SK-N-SH (cell line): Measurements from ENCODE around the gene GPM6B.

ENCODE experiments used
- CTCF ChIP-seq: fragments of 200-600 bp; sonication (generic); IDR thresholded peaks from 2 replicates; pipeline ENCODE4 v1.6.1; 2017; ENCODE audit warnings: antibody characterized with exemption, mild to moderate bottlenecking, moderate library complexity
- EP300 ChIP-seq, 2 experiments: IDR thresholded peaks; 2 replicates each; pipeline versions ENCODE4 v1.4.0 to v1.6.1; 2012; ENCODE audit warnings: borderline replicate concordance in 1 of 2, low read depth in 1 of 2, low read length in 1 of 2
- MAX ChIP-seq: IDR thresholded peaks from 2 replicates; pipeline ENCODE4 v1.4.0; 2012; ENCODE audit warnings: low read depth
- REST ChIP-seq: IDR thresholded peaks from 2 replicates; pipeline ENCODE4 v1.6.1; 2012; ENCODE audit warnings: mild to moderate bottlenecking, low read depth, low read length, moderate library complexity
- SIN3A ChIP-seq: IDR thresholded peaks from 2 replicates; pipeline ENCODE4 v1.6.1; 2012; ENCODE audit warnings: low read depth, mild to moderate bottlenecking, low read length, moderate library complexity, borderline replicate concordance
- TAF1 ChIP-seq: IDR thresholded peaks from 2 replicates; pipeline ENCODE4 v1.6.1; 2012; ENCODE audit warnings: low read depth, mild to moderate bottlenecking, low read length, moderate library complexity, borderline replicate concordance
- YY1 ChIP-seq: IDR thresholded peaks from 2 replicates; pipeline ENCODE4 v1.4.0; 2012; ENCODE audit warnings: low read depth, mild to moderate bottlenecking

- no peak for TF ChIP-seq YY1
- TF ChIP-seq CTCF: no peak
- no peak for TF ChIP-seq MAX
- no peak for TF ChIP-seq EP300 (IDR thresholded peaks at IDR 0.05; ENCODE audit: borderline replicate concordance in 1 of 2, low read depth in 1 of 2, low read length in 1 of 2)
- TF ChIP-seq REST: no peak
- no peak for TF ChIP-seq TAF1
- TF ChIP-seq SIN3A: no peak
These were observed 18.7 kb downstream of the GPM6B start for GRCh38 chrX:13798184-13798583.
